Fibroblast of lung (primary cell): Measurements from ENCODE around the gene ZNF841. TPM values are rescaled to one million over a fixed set of nuclear protein-coding genes. Genes with fewer than 3 reads are reported as not detected.

Experiments
- DNase-seq, 2 donors: peaks; one replicate each; pipeline versions ENCODE4 v3.0.0 to v3.0.0-alpha.2; 2010; ENCODE audit warnings: low read depth in 2 of 2
- H2AFZ ChIP-seq: 2 replicates; pipeline ENCODE4 v1.5.1; 2012; ENCODE audit warnings: low read length, control low read depth, inconsistent platforms
- H3K27ac ChIP-seq: 2 replicates; pipeline ENCODE4 v1.5.1; 2011; ENCODE audit warnings: low read length, control low read depth; ENCODE audit not compliant: insufficient read depth
- H3K27me3 ChIP-seq: 2 replicates; pipeline ENCODE4 v1.5.1; 2011; ENCODE audit warnings: mild to moderate bottlenecking, low read length; ENCODE audit not compliant: control insufficient read depth, insufficient read depth
- H3K36me3 ChIP-seq: 2 replicates; pipeline ENCODE4 v1.5.1; 2011; ENCODE audit warnings: low read length; ENCODE audit not compliant: control insufficient read depth, insufficient read depth
- H3K4me1 ChIP-seq: 2 replicates; pipeline ENCODE4 v1.5.1; 2011; ENCODE audit warnings: low read length; ENCODE audit not compliant: control insufficient read depth, insufficient read depth; ENCODE audit errors: extremely low read depth
- H3K4me2 ChIP-seq: 2 replicates; pipeline ENCODE4 v1.5.1; 2011; ENCODE audit warnings: low read length, control low read depth; ENCODE audit not compliant: insufficient read depth; ENCODE audit errors: extremely low read depth
- H3K4me3 ChIP-seq, 4 experiments: fragments of 200-600 bp in 1 of 4; sonication (generic) in 1 of 4; replicated peaks in 1 of 4; 2 replicates each; pipeline ENCODE4 v1.5.1; 2011 to 2016; ENCODE audit warnings: low read length in 4 of 4, low read depth in 3 of 4, mild to moderate bottlenecking in 3 of 4, control low read depth in 2 of 4, inconsistent platforms in 1 of 4, mixed read lengths in 1 of 4; ENCODE audit not compliant: insufficient read depth in 1 of 4; ENCODE audit errors: control extremely low read depth in 1 of 4
- H3K79me2 ChIP-seq: 2 replicates; pipeline ENCODE4 v1.5.1; 2012; ENCODE audit warnings: mild to moderate bottlenecking, low read length, inconsistent platforms; ENCODE audit not compliant: control insufficient read depth, insufficient read depth
- H3K9ac ChIP-seq: 2 replicates; pipeline ENCODE4 v1.5.1; 2011; ENCODE audit warnings: mild to moderate bottlenecking, low read length, control low read depth; ENCODE audit not compliant: insufficient read depth
- H3K9me3 ChIP-seq: 2 replicates; pipeline ENCODE4 v1.5.1; 2012; ENCODE audit warnings: low read depth, low read length; ENCODE audit not compliant: control insufficient read depth, insufficient read depth
- H4K20me1 ChIP-seq: 2 replicates; pipeline ENCODE4 v1.5.1; 2011; ENCODE audit warnings: low read length; ENCODE audit not compliant: control insufficient read depth, insufficient read depth; ENCODE audit errors: extremely low read depth
- EZH2 ChIP-seq: IDR thresholded peaks from 2 replicates; pipeline ENCODE4 v1.5.1; 2012; ENCODE audit warnings: low read length, control low read depth, mild to moderate bottlenecking; ENCODE audit errors: missing control alignments
- polyA plus RNA-seq, 2 donors: library from polyadenylated mRNA; depleted of rRNA in 1 of 2; stranded (reverse) in 1 of 2; unstranded in 1 of 2; fragments of >200 nt; gene quantifications; 2 replicates each; pipeline ENCODE4 v1.2.1, GENCODE V29; 2011 to 2012; ENCODE audit warnings: missing spikeins in 1 of 2
- total RNA-seq: library from RNA; depleted of rRNA; stranded (reverse); fragments of >200 nt; gene quantifications from 2 replicates; pipeline ENCODE4 v1.2.1, GENCODE V29; 2014
- TF ChIP-seq, protein P1 (sequence below), 2 donors: IDR thresholded peaks in 1 of 2; conservative IDR thresholded peaks in 1 of 2; 1 replicate in 1 of 2; 2 replicates in 1 of 2; pipeline ENCODE4 v1.5.1; 2011 to 2012; ENCODE audit warnings: low read length in 2 of 2, control low read depth in 1 of 2, inconsistent platforms in 1 of 2, low read depth in 1 of 2, mild to moderate bottlenecking in 1 of 2

Gene ZNF841
- total and polyA plus RNA-seq, 2 donors (not counting 1 experiment from before 2014, with no cell fraction given), result 9.8 to 27.4 TPM

DNA sequence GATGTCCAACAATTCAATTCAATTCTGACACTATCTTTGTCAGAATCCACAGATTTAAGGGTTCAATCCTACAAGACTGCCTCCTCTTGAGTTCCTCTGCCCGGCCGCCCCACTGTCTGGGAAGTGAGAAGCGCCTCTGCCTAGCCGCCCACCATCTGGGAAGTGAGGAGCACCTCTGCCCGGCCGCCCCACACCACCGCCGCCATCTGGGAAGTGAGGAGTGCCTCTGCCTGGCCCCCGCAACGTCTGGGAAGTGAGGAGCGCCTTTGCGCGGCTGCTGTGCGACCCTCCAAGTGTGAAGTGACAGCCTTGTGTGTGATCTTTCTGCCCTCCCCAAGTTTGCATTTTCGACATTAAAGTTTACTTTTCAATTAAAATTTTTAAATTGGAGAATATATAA is 73.4 kb downstream of the ZNF841 start:
- Histone ChIP-seq H3K4me3 (no peak overlapping the region), H3K36me3 (peaks cover 19% of the 10 kb centered on the region), H3K4me1 (peaks cover 1% of the 10 kb centered on the region)

DNA sequence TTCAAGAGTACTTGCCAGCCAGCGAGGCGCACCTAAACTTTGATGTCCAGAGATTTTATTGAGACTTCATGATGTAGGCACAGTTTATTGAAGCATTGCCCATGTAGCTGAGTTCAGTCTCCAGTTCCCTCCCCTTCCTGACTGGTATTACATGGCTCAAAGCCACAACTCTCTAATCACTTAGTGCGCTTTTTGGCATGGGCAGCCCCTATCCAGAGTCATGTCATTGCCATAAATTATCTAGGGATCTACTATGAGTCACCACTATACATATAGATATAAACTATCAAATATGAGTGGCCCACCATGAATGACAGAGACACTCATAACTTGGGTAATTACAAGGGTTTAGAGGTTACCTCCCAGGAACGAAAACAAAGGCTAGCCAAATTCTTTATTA is 75.1 kb downstream of the ZNF841 start:
- no peak for DNase-seq
- Histone ChIP-seq H2AFZ (no peak overlapping the region), H3K9ac (no peak overlapping the region), H3K27ac (no peak overlapping the region), H3K4me1 (no peaks in the 10 kb centered on the region), H3K4me3 (no peak overlapping the region), H3K4me2 (no peak overlapping the region), H3K36me3 (peaks cover 21% of the 10 kb centered on the region), H3K27me3 (no peaks in the 10 kb centered on the region), H3K79me2 (no peaks in the 10 kb centered on the region), H4K20me1 (no peaks in the 10 kb centered on the region), H3K9me3 (no peaks in the 10 kb centered on the region)
- TF ChIP-seq EZH2, result no peak
- TF ChIP-seq, protein P1, sequence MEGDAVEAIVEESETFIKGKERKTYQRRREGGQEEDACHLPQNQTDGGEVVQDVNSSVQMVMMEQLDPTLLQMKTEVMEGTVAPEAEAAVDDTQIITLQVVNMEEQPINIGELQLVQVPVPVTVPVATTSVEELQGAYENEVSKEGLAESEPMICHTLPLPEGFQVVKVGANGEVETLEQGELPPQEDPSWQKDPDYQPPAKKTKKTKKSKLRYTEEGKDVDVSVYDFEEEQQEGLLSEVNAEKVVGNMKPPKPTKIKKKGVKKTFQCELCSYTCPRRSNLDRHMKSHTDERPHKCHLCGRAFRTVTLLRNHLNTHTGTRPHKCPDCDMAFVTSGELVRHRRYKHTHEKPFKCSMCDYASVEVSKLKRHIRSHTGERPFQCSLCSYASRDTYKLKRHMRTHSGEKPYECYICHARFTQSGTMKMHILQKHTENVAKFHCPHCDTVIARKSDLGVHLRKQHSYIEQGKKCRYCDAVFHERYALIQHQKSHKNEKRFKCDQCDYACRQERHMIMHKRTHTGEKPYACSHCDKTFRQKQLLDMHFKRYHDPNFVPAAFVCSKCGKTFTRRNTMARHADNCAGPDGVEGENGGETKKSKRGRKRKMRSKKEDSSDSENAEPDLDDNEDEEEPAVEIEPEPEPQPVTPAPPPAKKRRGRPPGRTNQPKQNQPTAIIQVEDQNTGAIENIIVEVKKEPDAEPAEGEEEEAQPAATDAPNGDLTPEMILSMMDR (conservative IDR thresholded peaks at IDR 0.05 in 1 of 2, IDR thresholded peaks at IDR 0.05 in 1 of 2; ENCODE audit: low read depth in 1 of 2, low read length in 2 of 2), result no peak

More for the DNA sequence above, 73.4 kb downstream of the ZNF841 start:
- no peak overlapping the region for H3K9ac ChIP-seq
- no peaks in the 10 kb centered on the region for H4K20me1 ChIP-seq
- peaks cover 2% of the 10 kb centered on the region for H3K79me2 ChIP-seq
- H3K9me3 ChIP-seq, result no peaks in the 10 kb centered on the region
- no peak for TF ChIP-seq EZH2
- TF ChIP-seq, protein P1 (conservative IDR thresholded peaks at IDR 0.05 in 1 of 2, IDR thresholded peaks at IDR 0.05 in 1 of 2; ENCODE audit: low read depth in 1 of 2, low read length in 2 of 2), result no peak
- no peak overlapping the region for H3K4me2 ChIP-seq
- no peaks in the 10 kb centered on the region for H3K27me3 ChIP-seq
- no peak overlapping the region for H2AFZ ChIP-seq
- H3K27ac ChIP-seq, result no peak overlapping the region
- no peak for DNase-seq

Other genes with a start within 250 kb of the ZNF841 start
- 8.9 and 9.0 TPM in 2 replicates for gene ZNF577, start 207.8 kb downstream of the ZNF841 start, total RNA-seq
- gene ZNF577, start 207.8 kb downstream of the ZNF841 start, polyA plus RNA-seq, result 4.1 and 4.6 TPM in 2 replicates
- 6.2 and 6.9 TPM in 2 replicates for gene ZNF649, start 190.7 kb downstream of the ZNF841 start, total RNA-seq
- 4.6 and 5.6 TPM in 2 replicates for gene ZNF649, start 190.7 kb downstream of the ZNF841 start, polyA plus RNA-seq
- gene ZNF613, start 168.3 kb downstream of the ZNF841 start, total RNA-seq, result 10.8 and 11.2 TPM in 2 replicates
- gene ZNF613, start 168.3 kb downstream of the ZNF841 start, polyA plus RNA-seq, result 3.8 and 4.6 TPM in 2 replicates
- gene ZNF350, start 108.9 kb downstream of the ZNF841 start, total RNA-seq, result 11.3 and 16.5 TPM in 2 replicates
- gene ZNF350, start 108.9 kb downstream of the ZNF841 start, polyA plus RNA-seq, result 6.0 and 7.7 TPM in 2 replicates
- gene ZNF615, start 87.6 kb downstream of the ZNF841 start, total RNA-seq, result 14.7 and 15.7 TPM in 2 replicates
- 6.2 and 7.8 TPM in 2 replicates for gene ZNF615, start 87.6 kb downstream of the ZNF841 start, polyA plus RNA-seq
- 9.2 and 10.0 TPM in 2 replicates for gene ZNF614, start 67.4 kb downstream of the ZNF841 start, total RNA-seq
- gene ZNF614, start 67.4 kb downstream of the ZNF841 start, polyA plus RNA-seq, result 6.7 and 7.2 TPM in 2 replicates
- gene ZNF432, start 46.9 kb downstream of the ZNF841 start, total RNA-seq, result 6.4 and 10.2 TPM in 2 replicates
- 2.5 and 5.7 TPM in 2 replicates for gene ZNF432, start 46.9 kb downstream of the ZNF841 start, polyA plus RNA-seq
- 11.3 and 12.4 TPM in 2 replicates for gene ZNF616, start 44.2 kb upstream of the ZNF841 start, total RNA-seq
- gene ZNF616, start 44.2 kb upstream of the ZNF841 start, polyA plus RNA-seq, result 5.5 and 6.8 TPM in 2 replicates
- gene ZNF836, start 75.9 kb upstream of the ZNF841 start, total RNA-seq, result 10.0 and 13.2 TPM in 2 replicates
- gene ZNF836, start 75.9 kb upstream of the ZNF841 start, polyA plus RNA-seq, result 3.1 and 5.9 TPM in 2 replicates
- 86.8 and 115 TPM in 2 replicates for gene PPP2R1A, start 94.3 kb upstream of the ZNF841 start, total RNA-seq
- 171 and 210 TPM in 2 replicates for gene PPP2R1A, start 94.3 kb upstream of the ZNF841 start, polyA plus RNA-seq
- 11.6 and 13.7 TPM in 2 replicates for gene ZNF766, start 173.8 kb upstream of the ZNF841 start, total RNA-seq
- gene ZNF766, start 173.8 kb upstream of the ZNF841 start, polyA plus RNA-seq, result 8.7 and 13.4 TPM in 2 replicates
- gene ZNF480, start 201.4 kb upstream of the ZNF841 start, total RNA-seq, result 4.9 and 5.9 TPM in 2 replicates
- 7.6 and 7.7 TPM in 2 replicates for gene ZNF480, start 201.4 kb upstream of the ZNF841 start, polyA plus RNA-seq
- 3.3 and 5.3 TPM in 2 replicates for gene ZNF610, start 240.5 kb upstream of the ZNF841 start, total RNA-seq
- 1.8 and 3.0 TPM in 2 replicates for gene ZNF610, start 240.5 kb upstream of the ZNF841 start, polyA plus RNA-seq